Measurements from ENCODE around the gene HDAC8. TPM values are rescaled to one million over a fixed set of nuclear protein-coding genes. Genes with fewer than 3 reads are reported as not detected.

The HDAC8 gene
- total RNA-seq, 1 experiment from 2014 or later: 25.6 TPM

- no peak for DNase-seq
- Histone ChIP-seq H3K79me2 (ENCODE audit: low read length) (no peaks in the 10 kb centered on the region), H3K4me2 (ENCODE audit: low read depth, low read length, poor library complexity, severe bottlenecking) (no peak overlapping the region), H2AFZ (ENCODE audit: low read length) (no peak overlapping the region), H3K4me1 (ENCODE audit: low read length) (no peaks in the 10 kb centered on the region), H3K27me3 (ENCODE audit: low read length) (no peaks in the 10 kb centered on the region), H3K9ac (ENCODE audit: low read length) (no peak overlapping the region), H3K9me3 (ENCODE audit: low read length) (no peaks in the 10 kb centered on the region), H3K4me3 (ENCODE audit: low read length) (no peak overlapping the region), H4K20me1 (ENCODE audit: insufficient read depth, low read depth, low read length) (no peaks in the 10 kb centered on the region), H3K36me3 (ENCODE audit: insufficient read depth, low read length) (no peaks in the 10 kb centered on the region), H3K9me2 (replicated peaks; ENCODE audit: insufficient read depth, low read length) (no peaks in the 10 kb centered on the region), H3K27ac (ENCODE audit: low read length) (no peak overlapping the region)
Measured at GRCh38 chrX:72372735-72373134, 199.9 kb downstream of the HDAC8 start.

- no peaks in the 10 kb centered on the region for H3K27me3 ChIP-seq (ENCODE audit: low read length)
- no peak overlapping the region for H3K9ac ChIP-seq (ENCODE audit: low read length)
- no peak overlapping the region for H3K4me3 ChIP-seq (ENCODE audit: low read length)
- no peak overlapping the region for H2AFZ ChIP-seq (ENCODE audit: low read length)
- no peaks in the 10 kb centered on the region for H3K36me3 ChIP-seq (ENCODE audit: insufficient read depth, low read length)
- no peaks in the 10 kb centered on the region for H3K9me3 ChIP-seq (ENCODE audit: low read length)
- H3K79me2 ChIP-seq (ENCODE audit: low read length): no peaks in the 10 kb centered on the region
- H3K4me1 ChIP-seq (ENCODE audit: low read length): no peaks in the 10 kb centered on the region
- H3K27ac ChIP-seq (ENCODE audit: low read length): no peak overlapping the region
- H3K9me2 ChIP-seq (replicated peaks; ENCODE audit: insufficient read depth, low read length): no peaks in the 10 kb centered on the region
- H3K4me2 ChIP-seq (ENCODE audit: low read depth, low read length, poor library complexity, severe bottlenecking): no peak overlapping the region
- H4K20me1 ChIP-seq (ENCODE audit: insufficient read depth, low read depth, low read length): no peaks in the 10 kb centered on the region
- no peak for DNase-seq
Measured at GRCh38 chrX:72371405-72371804, 201.2 kb downstream of the HDAC8 start.

DNA sequence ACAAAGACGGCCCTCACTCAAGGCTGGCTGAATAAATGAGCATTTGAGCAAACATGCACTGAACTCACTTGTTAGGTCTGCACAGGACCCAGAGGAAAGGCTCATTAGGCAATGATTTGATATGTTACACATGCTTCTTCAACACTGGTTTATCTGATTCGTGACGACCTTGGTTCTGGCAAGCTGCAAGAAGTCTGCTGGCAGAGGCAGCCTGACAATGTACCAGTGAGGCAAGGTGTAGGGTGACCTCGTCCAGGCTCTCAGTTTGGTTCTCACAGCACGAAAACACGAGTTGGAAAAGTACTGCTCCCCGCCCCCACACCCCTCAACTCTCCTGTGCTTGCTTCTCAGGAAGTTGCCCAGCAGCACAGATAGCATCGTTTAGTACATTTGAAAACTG lies 203.8 kb downstream of the HDAC8 start:
- no peak for DNase-seq
- Histone ChIP-seq H3K4me3 (ENCODE audit: low read length) (no peak overlapping the region), H3K4me2 (ENCODE audit: low read depth, low read length, poor library complexity, severe bottlenecking) (no peak overlapping the region), H3K36me3 (ENCODE audit: insufficient read depth, low read length) (no peaks in the 10 kb centered on the region), H3K9ac (ENCODE audit: low read length) (no peak overlapping the region), H3K9me3 (ENCODE audit: low read length) (no peaks in the 10 kb centered on the region), H4K20me1 (ENCODE audit: insufficient read depth, low read depth, low read length) (no peaks in the 10 kb centered on the region), H3K4me1 (ENCODE audit: low read length) (no peaks in the 10 kb centered on the region), H3K27me3 (ENCODE audit: low read length) (no peaks in the 10 kb centered on the region), H2AFZ (ENCODE audit: low read length) (no peak overlapping the region), H3K9me2 (replicated peaks; ENCODE audit: insufficient read depth, low read length) (no peaks in the 10 kb centered on the region), H3K27ac (ENCODE audit: low read length) (no peak overlapping the region), H3K79me2 (ENCODE audit: low read length) (no peaks in the 10 kb centered on the region)

- H3K79me2 ChIP-seq (ENCODE audit: low read length): no peaks in the 10 kb centered on the region
- no peak overlapping the region for H3K27ac ChIP-seq (ENCODE audit: low read length)
- no peaks in the 10 kb centered on the region for H3K9me2 ChIP-seq (replicated peaks; ENCODE audit: insufficient read depth, low read length)
- H3K4me2 ChIP-seq (ENCODE audit: low read depth, low read length, poor library complexity, severe bottlenecking): no peak overlapping the region
- H2AFZ ChIP-seq (ENCODE audit: low read length): no peak overlapping the region
- H3K36me3 ChIP-seq (ENCODE audit: insufficient read depth, low read length): no peaks in the 10 kb centered on the region
- no peak overlapping the region for H3K9ac ChIP-seq (ENCODE audit: low read length)
- H3K9me3 ChIP-seq (ENCODE audit: low read length): no peaks in the 10 kb centered on the region
- H3K4me1 ChIP-seq (ENCODE audit: low read length): no peaks in the 10 kb centered on the region
- no peak for DNase-seq
- H3K4me3 ChIP-seq (ENCODE audit: low read length): no peak overlapping the region
- no peaks in the 10 kb centered on the region for H3K27me3 ChIP-seq (ENCODE audit: low read length)
- H4K20me1 ChIP-seq (ENCODE audit: insufficient read depth, low read depth, low read length): no peaks in the 10 kb centered on the region
Measured at GRCh38 chrX:72367516-72367915, 205.1 kb downstream of the HDAC8 start.

DNA sequence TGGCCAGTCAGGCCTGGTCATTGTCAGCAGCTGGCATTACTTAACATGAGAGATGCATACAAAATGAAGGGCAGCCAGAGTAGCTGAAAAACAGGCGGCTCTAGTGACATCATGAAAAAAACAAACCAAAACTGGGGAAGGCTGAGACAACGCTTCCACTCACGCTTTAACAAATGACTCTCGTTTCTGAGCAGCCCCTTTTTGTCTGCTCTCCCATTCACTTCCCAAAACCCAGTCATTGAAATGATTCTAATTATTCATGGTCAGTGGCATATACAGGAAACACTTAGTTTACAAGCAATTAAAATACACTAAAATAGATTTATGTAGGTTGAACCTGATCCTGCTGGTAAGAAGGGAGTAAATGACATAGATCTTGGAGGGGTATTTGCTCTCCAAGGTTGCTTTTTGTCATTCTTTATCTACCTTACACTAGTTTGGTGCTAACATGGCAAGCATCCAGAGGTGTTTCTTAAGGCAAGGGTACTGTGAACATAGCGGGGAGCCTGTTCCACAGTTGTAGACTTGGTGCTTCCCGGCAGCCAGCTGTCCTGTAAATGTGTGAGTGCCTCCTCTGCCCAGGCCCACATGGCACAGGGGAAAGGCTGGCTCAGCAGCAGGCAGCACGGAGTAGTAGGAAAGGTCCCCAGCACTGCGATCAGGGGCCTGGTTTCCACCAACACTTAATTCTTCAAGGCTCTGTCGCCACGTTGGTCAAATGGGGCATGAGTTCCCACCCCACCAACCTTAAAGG lies 205.8 kb downstream of the HDAC8 start:
- Histone ChIP-seq H3K27me3 (ENCODE audit: low read length) (no peaks in the 10 kb centered on the region), H3K27ac (ENCODE audit: low read length) (no peak overlapping the region), H3K36me3 (ENCODE audit: insufficient read depth, low read length) (no peaks in the 10 kb centered on the region), H3K9me2 (replicated peaks; ENCODE audit: insufficient read depth, low read length) (no peaks in the 10 kb centered on the region), H3K4me3 (ENCODE audit: low read length) (no peak overlapping the region), H2AFZ (ENCODE audit: low read length) (no peak overlapping the region), H3K9me3 (ENCODE audit: low read length) (no peaks in the 10 kb centered on the region), H4K20me1 (ENCODE audit: insufficient read depth, low read depth, low read length) (no peaks in the 10 kb centered on the region), H3K4me1 (ENCODE audit: low read length) (no peaks in the 10 kb centered on the region), H3K79me2 (ENCODE audit: low read length) (no peaks in the 10 kb centered on the region), H3K9ac (ENCODE audit: low read length) (no peak overlapping the region), H3K4me2 (ENCODE audit: low read depth, low read length, poor library complexity, severe bottlenecking) (no peak overlapping the region)
- DNase-seq: no peak

DNA sequence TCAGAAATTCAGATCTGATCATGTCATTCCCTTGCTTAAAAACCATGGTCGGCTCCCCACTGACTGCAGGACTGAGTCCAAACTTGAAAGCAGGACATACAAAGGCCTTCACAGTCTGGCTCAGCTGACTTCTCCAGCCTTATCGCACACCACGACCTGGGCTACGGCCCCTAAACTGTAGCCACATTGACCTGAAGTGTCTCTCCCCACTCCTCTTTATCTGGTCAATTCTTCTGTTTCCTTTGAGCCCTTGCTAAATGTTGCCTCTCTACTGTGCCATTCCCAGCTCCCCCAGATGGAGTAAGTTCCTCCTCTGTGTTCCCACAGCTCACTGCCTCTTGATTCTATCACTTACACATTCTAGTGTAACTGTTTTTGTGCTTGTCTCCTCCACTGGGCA lies 206.5 kb downstream of the HDAC8 start:
- DNase-seq: no peak
- no peaks in the 10 kb centered on the region for H3K36me3 ChIP-seq (ENCODE audit: insufficient read depth, low read length)
- H2AFZ ChIP-seq (ENCODE audit: low read length): no peak overlapping the region
- H3K27ac ChIP-seq (ENCODE audit: low read length): no peak overlapping the region
- H3K9me2 ChIP-seq (replicated peaks; ENCODE audit: insufficient read depth, low read length): no peaks in the 10 kb centered on the region
- no peaks in the 10 kb centered on the region for H3K4me1 ChIP-seq (ENCODE audit: low read length)
- H3K9me3 ChIP-seq (ENCODE audit: low read length): no peaks in the 10 kb centered on the region
- H3K4me3 ChIP-seq (ENCODE audit: low read length): no peak overlapping the region
- H4K20me1 ChIP-seq (ENCODE audit: insufficient read depth, low read depth, low read length): no peaks in the 10 kb centered on the region
- H3K79me2 ChIP-seq (ENCODE audit: low read length): no peaks in the 10 kb centered on the region
- no peak overlapping the region for H3K9ac ChIP-seq (ENCODE audit: low read length)
- H3K27me3 ChIP-seq (ENCODE audit: low read length): no peaks in the 10 kb centered on the region
- H3K4me2 ChIP-seq (ENCODE audit: low read depth, low read length, poor library complexity, severe bottlenecking): no peak overlapping the region

GRCh38 chrX:72365126-72365525 lies 207.5 kb downstream of the HDAC8 start:
- H3K27ac ChIP-seq (ENCODE audit: low read length): no peak overlapping the region
- H3K27me3 ChIP-seq (ENCODE audit: low read length): no peaks in the 10 kb centered on the region
- no peak overlapping the region for H3K4me2 ChIP-seq (ENCODE audit: low read depth, low read length, poor library complexity, severe bottlenecking)
- H3K36me3 ChIP-seq (ENCODE audit: insufficient read depth, low read length): no peaks in the 10 kb centered on the region
- no peaks in the 10 kb centered on the region for H3K79me2 ChIP-seq (ENCODE audit: low read length)
- H2AFZ ChIP-seq (ENCODE audit: low read length): no peak overlapping the region
- no peak for DNase-seq
- H4K20me1 ChIP-seq (ENCODE audit: insufficient read depth, low read depth, low read length): no peaks in the 10 kb centered on the region
- no peaks in the 10 kb centered on the region for H3K9me3 ChIP-seq (ENCODE audit: low read length)
- no peak overlapping the region for H3K4me3 ChIP-seq (ENCODE audit: low read length)
- no peaks in the 10 kb centered on the region for H3K4me1 ChIP-seq (ENCODE audit: low read length)
- no peaks in the 10 kb centered on the region for H3K9me2 ChIP-seq (replicated peaks; ENCODE audit: insufficient read depth, low read length)
- no peak overlapping the region for H3K9ac ChIP-seq (ENCODE audit: low read length)

GRCh38 chrX:72360326-72360725 lies 212.3 kb downstream of the HDAC8 start:
- Histone ChIP-seq H3K4me3 (ENCODE audit: low read length) (no peak overlapping the region), H3K9ac (ENCODE audit: low read length) (no peak overlapping the region), H3K27ac (ENCODE audit: low read length) (no peak overlapping the region), H2AFZ (ENCODE audit: low read length) (no peak overlapping the region), H3K9me3 (ENCODE audit: low read length) (no peaks in the 10 kb centered on the region), H4K20me1 (ENCODE audit: insufficient read depth, low read depth, low read length) (no peaks in the 10 kb centered on the region), H3K4me1 (ENCODE audit: low read length) (no peaks in the 10 kb centered on the region), H3K36me3 (ENCODE audit: insufficient read depth, low read length) (no peaks in the 10 kb centered on the region), H3K79me2 (ENCODE audit: low read length) (no peaks in the 10 kb centered on the region), H3K9me2 (replicated peaks; ENCODE audit: insufficient read depth, low read length) (no peaks in the 10 kb centered on the region), H3K4me2 (ENCODE audit: low read depth, low read length, poor library complexity, severe bottlenecking) (no peak overlapping the region), H3K27me3 (ENCODE audit: low read length) (no peaks in the 10 kb centered on the region)
- no peak for DNase-seq

All from Karpas-422 (cell line).